B cell (primary cell): ENCODE results near the gene RABGAP1L. TPM values are rescaled to one million over a fixed set of nuclear protein-coding genes. Genes with fewer than 3 reads are reported as not detected.

Source experiments
- ATAC-seq: fragments of 200-7000 bp; cut with Tn5 transposase; one replicate; pipeline ENCODE4 v1.10.0; 2021; ENCODE audit warnings: low read depth, mild to moderate bottlenecking, moderate number of reproducible peaks, moderate library complexity
- CTCF ChIA-PET: fragments of 350-600 bp; sonication (Branson Sonifier 250); formaldehyde crosslinking; loops from one replicate; lab custom pipeline; 2021; ENCODE audit warnings: antibody characterized with exemption, inconsistent platforms; lab: Charles Lee
- POLR2A ChIA-PET: fragments of 350-600 bp; sonication (Branson Sonifier 250); formaldehyde crosslinking; loops from one replicate; lab custom pipeline; 2021; ENCODE audit warnings: antibody characterized with exemption; lab: Charles Lee
- DNase-seq: peaks from one replicate; pipeline ENCODE4 v3.0.0; 2013
- H2AFZ ChIP-seq: 2 replicates; pipeline ENCODE4 v1.6.1; 2012; ENCODE audit warnings: mild to moderate bottlenecking, low read depth, low read length; ENCODE audit not compliant: insufficient read depth, poor library complexity, severe bottlenecking
- H3K27ac ChIP-seq, 2 donors: 1 replicate in 1 of 2; 2 replicates in 1 of 2; pipeline ENCODE4 v1.5.1; 2012 to 2013; ENCODE audit warnings: low read length in 2 of 2, mild to moderate bottlenecking in 2 of 2, moderate library complexity in 1 of 2
- H3K27me3 ChIP-seq, 4 experiments: fragments of 200-600 bp in 1 of 4; sonication (generic) in 1 of 4; replicated peaks in 1 of 4; 1 replicate in 2 of 4; 2 replicates in 2 of 4; pipeline versions ENCODE4 v1.6.1 to v1.7.0; 2013 to 2016; ENCODE audit warnings: low read length in 3 of 4, mild to moderate bottlenecking in 2 of 4, mixed read lengths in 1 of 4, moderate library complexity in 1 of 4; ENCODE audit not compliant: insufficient read depth in 4 of 4, control insufficient read depth in 3 of 4; ENCODE audit errors: control extremely low read depth in 1 of 4
- H3K36me3 ChIP-seq, 2 experiments: replicated peaks in 1 of 2; 1 replicate in 1 of 2; 2 replicates in 1 of 2; pipeline versions ENCODE4 v1.6.1 to v1.7.1; 2013; ENCODE audit warnings: low read length in 1 of 2; ENCODE audit not compliant: insufficient read depth in 2 of 2, control insufficient read depth in 1 of 2; ENCODE audit errors: control extremely low read depth in 1 of 2, extremely low read depth in 1 of 2
- H3K4me1 ChIP-seq, 2 donors: fragments of 200-600 bp in 1 of 2; sonication (generic) in 1 of 2; 1 replicate in 1 of 2; 2 replicates in 1 of 2; pipeline versions ENCODE4 v1.5.1 to v1.6.1; 2013 to 2017; ENCODE audit warnings: low read length in 2 of 2; ENCODE audit not compliant: control insufficient read depth in 2 of 2, insufficient read depth in 2 of 2
- H3K4me2 ChIP-seq: replicated peaks from 2 replicates; pipeline ENCODE3; 2012; ENCODE audit warnings: mild to moderate bottlenecking, low read depth, low read length; ENCODE audit not compliant: poor library complexity, severe bottlenecking
- H3K4me3 ChIP-seq, 5 experiments: fragments of 200-600 bp in 1 of 5; sonication (generic) in 1 of 5; 1 replicate in 3 of 5; 2 replicates in 2 of 5; pipeline versions ENCODE4 v1.5.1 to v1.7.0; 2011 to 2016; ENCODE audit warnings: low read length in 4 of 5, mild to moderate bottlenecking in 4 of 5, low read depth in 2 of 5, control low read depth in 1 of 5, moderate library complexity in 1 of 5; ENCODE audit not compliant: insufficient read depth in 1 of 5; ENCODE audit errors: control extremely low read depth in 1 of 5, extremely low read depth in 1 of 5
- H3K79me2 ChIP-seq: fragments of 200-600 bp; sonication (generic); one replicate; pipeline ENCODE4 v1.6.0; 2016; ENCODE audit warnings: low read length; ENCODE audit not compliant: control insufficient read depth, insufficient read depth
- H3K9ac ChIP-seq: fragments of 200-600 bp; sonication (generic); 2 replicates; pipeline ENCODE4 v1.6.1; 2017; ENCODE audit warnings: mild to moderate bottlenecking, low read length, moderate library complexity
- H3K9me3 ChIP-seq, 3 donors: one replicate each; pipeline versions ENCODE4 v1.6.1 to v1.7.1; 2013; ENCODE audit warnings: low read length in 2 of 3; ENCODE audit not compliant: control insufficient read depth in 2 of 3, insufficient read depth in 1 of 3; ENCODE audit errors: control extremely low read depth in 1 of 3
- H4K20me1 ChIP-seq: 2 replicates; pipeline ENCODE4 v1.6.0; 2012; ENCODE audit warnings: mild to moderate bottlenecking, low read length; ENCODE audit not compliant: insufficient read depth, control insufficient read depth, poor library complexity, severe bottlenecking
- H3K27ac Mint-ChIP-seq: one replicate; pipeline ENCODE4 v1.8.0; 2021; ENCODE audit warnings: mixed read lengths
- H3K27me3 Mint-ChIP-seq: one replicate; pipeline ENCODE4 v1.8.0; 2021; ENCODE audit warnings: mixed read lengths
- H3K4me1 Mint-ChIP-seq: one replicate; pipeline ENCODE4 v1.8.0; 2021; ENCODE audit warnings: mixed read lengths
- H3K4me3 Mint-ChIP-seq: one replicate; pipeline ENCODE4 v1.8.0; 2021; ENCODE audit warnings: mixed read lengths
- H3K9me3 Mint-ChIP-seq: one replicate; pipeline ENCODE4 v1.8.0; 2022; ENCODE audit warnings: mixed read lengths; ENCODE audit not compliant: insufficient read depth
- EZH2 ChIP-seq: IDR thresholded peaks from 2 replicates; pipeline ENCODE4 v1.6.1; 2012; ENCODE audit warnings: borderline replicate concordance, low read depth, mild to moderate bottlenecking, moderate library complexity, low read length; ENCODE audit not compliant: insufficient read depth, poor library complexity, severe bottlenecking
- WGBS: methylation state at CpG from one replicate; pipeline ENCODE4 v1.1.5; 2013; ENCODE audit warnings: missing lambda C conversion rate; ENCODE audit not compliant: insufficient coverage; 5-methylcytosine and 5-hydroxymethylcytosine counted together
- intact Hi-C: fragments of 100-400 bp; cut with micrococcal nuclease; formaldehyde crosslinking; loops from one replicate; pipeline ENCODE4 v1.10.0; 2022
- polyA plus RNA-seq: library from polyadenylated mRNA; depleted of rRNA; stranded (reverse); fragments of >200 nt; gene quantifications from 2 replicates; pipeline ENCODE4 v1.2.3, GENCODE V29; 2012
- total RNA-seq, 2 donors: library from RNA; stranded (reverse); fragments of 120-200 nt in 1 of 2; gene quantifications; 1 replicate in 1 of 2; 2 replicates in 1 of 2; pipeline versions ENCODE4 v1.2.3 to v1.2.4, GENCODE V29; 2013 to 2022
- TF ChIP-seq, protein P1 (sequence below): fragments of 200-600 bp; IDR thresholded peaks from one replicate; pipeline ENCODE4 v1.8.0; 2022; ENCODE audit warnings: antibody characterized with exemption, mild to moderate bottlenecking

RABGAP1L gene
- total and polyA plus RNA-seq, 2 donors (not counting 1 experiment from before 2014, with no cell fraction given): 34.9 to 159 TPM

DNA sequence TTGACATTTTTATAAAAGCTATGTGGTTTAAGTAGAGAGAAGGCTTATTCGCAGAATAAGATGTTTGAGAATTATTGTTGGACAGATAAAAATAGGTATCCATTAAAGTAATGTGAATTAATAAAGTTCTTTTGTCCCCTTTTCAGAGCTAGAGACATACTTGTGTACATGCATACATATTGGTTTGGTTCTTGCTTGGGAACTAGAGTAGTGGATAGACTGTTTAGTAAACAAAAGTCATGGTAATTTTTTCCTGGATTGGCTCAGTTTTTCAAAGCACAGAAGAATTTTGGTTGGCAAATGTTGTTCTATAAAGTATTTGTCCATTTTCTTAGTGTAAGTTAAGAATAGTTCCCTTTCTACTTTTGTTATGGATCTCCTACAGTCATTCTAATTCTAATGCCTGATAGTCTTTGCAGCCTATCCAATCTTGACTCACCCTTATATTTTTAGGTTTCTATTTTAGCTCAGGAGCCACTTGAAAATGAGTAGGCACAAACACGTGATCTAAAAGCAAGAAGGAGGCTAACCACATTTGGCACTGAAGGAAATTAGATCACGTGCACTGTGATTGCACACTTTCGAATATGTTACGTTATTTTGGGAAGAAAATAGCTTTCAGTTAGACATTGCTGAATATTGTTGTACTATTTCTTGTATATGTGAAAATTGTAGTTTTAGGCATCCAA, 47.0 kb downstream of the RABGAP1L start:
- peaks cover 5% of the 10 kb centered on the region for H3K9me3 Mint-ChIP-seq
- H3K27ac Mint-ChIP-seq: peak overlapping the region; percentile 32
- TF ChIP-seq, protein P1, sequence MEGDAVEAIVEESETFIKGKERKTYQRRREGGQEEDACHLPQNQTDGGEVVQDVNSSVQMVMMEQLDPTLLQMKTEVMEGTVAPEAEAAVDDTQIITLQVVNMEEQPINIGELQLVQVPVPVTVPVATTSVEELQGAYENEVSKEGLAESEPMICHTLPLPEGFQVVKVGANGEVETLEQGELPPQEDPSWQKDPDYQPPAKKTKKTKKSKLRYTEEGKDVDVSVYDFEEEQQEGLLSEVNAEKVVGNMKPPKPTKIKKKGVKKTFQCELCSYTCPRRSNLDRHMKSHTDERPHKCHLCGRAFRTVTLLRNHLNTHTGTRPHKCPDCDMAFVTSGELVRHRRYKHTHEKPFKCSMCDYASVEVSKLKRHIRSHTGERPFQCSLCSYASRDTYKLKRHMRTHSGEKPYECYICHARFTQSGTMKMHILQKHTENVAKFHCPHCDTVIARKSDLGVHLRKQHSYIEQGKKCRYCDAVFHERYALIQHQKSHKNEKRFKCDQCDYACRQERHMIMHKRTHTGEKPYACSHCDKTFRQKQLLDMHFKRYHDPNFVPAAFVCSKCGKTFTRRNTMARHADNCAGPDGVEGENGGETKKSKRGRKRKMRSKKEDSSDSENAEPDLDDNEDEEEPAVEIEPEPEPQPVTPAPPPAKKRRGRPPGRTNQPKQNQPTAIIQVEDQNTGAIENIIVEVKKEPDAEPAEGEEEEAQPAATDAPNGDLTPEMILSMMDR: no peak

DNA sequence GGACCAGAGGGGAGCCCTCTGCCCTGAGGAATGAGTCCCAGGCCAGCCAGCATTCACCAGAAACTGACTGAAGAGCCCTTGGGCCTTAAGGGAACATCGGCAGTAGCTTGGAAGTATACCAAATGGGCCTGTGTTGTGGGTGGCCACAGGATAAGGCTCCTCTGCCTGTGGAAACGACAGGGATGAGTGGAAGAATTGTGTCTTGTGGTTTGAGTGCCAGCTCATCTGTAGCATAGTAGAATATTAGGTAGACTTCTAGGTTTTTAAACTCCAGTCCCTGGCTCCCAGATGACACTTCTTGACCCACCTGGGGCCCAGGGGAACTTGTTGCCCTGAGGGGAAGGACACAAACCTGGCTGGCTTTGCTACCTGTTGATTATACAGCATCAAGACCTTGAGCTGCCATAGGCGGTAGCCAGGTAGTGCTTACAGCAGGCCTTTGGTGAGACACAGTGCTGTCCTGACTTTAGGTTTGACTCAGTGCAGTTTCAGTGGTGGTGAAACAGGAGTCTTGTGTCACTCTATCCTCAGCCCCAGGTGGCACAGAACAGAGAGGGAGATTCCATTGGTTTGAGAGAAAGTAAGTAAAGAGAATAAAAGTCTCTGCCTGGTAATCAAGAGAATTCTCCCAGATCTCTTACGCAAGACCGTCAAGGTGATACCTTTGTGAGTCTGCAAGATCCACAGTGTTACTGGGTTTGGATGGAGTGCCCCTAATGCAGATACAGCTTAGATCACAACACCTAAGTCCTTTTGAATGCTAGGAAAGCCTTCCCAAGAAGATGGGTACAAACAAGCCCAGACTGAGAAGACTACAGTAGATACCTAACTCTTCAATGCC, 50.2 kb downstream of the RABGAP1L start:
- H3K4me2 ChIP-seq: no peak overlapping the region
- H3K36me3 ChIP-seq: peaks cover 0 to 2% of the 10 kb centered on the region in 2 experiments
- no peak overlapping the region for H3K4me3 Mint-ChIP-seq
- H3K27ac ChIP-seq: no peak overlapping the region
- peaks cover 47% of the 10 kb centered on the region for H3K4me1 Mint-ChIP-seq
- DNase-seq: no peak
- H4K20me1 ChIP-seq: peaks cover 9% of the 10 kb centered on the region
- H3K9me3 ChIP-seq: peaks cover 6 to 8% (median 7%) of the 10 kb centered on the region in 3 donors
- H3K9me3 Mint-ChIP-seq: peaks cover 8% of the 10 kb centered on the region
- ChIA-PET CTCF (interaction anchor here (1.1 kb wide), 1 partner anchor 9 kb away, joined by 3 read pairs; no protein-coding TSS in a partner anchor), POLR2A (no interaction called here)
- WGBS: 66% methylated on average over 3 of the region's 5 CpGs
- H3K27ac Mint-ChIP-seq: no peak overlapping the region
- ATAC-seq: no peak
- H2AFZ ChIP-seq: no peak overlapping the region
- no peaks in the 10 kb centered on the region for H3K27me3 ChIP-seq
- no peaks in the 10 kb centered on the region for H3K27me3 Mint-ChIP-seq
- intact Hi-C loops: no loop called here
- H3K4me3 ChIP-seq: no peak overlapping the region
- H3K9ac ChIP-seq: no peak overlapping the region
- peaks cover 87% of the 10 kb centered on the region for H3K79me2 ChIP-seq
- peaks cover 12 to 17% of the 10 kb centered on the region in 2 donors for H3K4me1 ChIP-seq
- TF ChIP-seq EZH2: no peak
- TF ChIP-seq, protein P1: no peak

More for the DNA sequence above, 47.0 kb downstream of the RABGAP1L start:
- CTCF ChIA-PET: interaction anchor here (0.6 to 1.7 kb wide), 6 partner anchors 11 to 91 kb away, joined by 3 to 6 read pairs (median 6); no protein-coding TSS in a partner anchor
- Mint-ChIP-seq H3K4me3 (peak overlapping the region; percentile 59), H3K27me3 (no peaks in the 10 kb centered on the region), H3K4me1 (peaks cover 51% of the 10 kb centered on the region)
- Histone ChIP-seq H3K4me1 (peaks cover 17 to 22% of the 10 kb centered on the region in 2 donors), H4K20me1 (peaks cover 9% of the 10 kb centered on the region), H3K4me2 (peak overlapping the region; percentile 21), H3K36me3 (peaks cover 2% of the 10 kb centered on the region in 2 experiments), H3K79me2 (peaks cover 85% of the 10 kb centered on the region), H3K27ac (no peak overlapping the region), H3K9ac (no peak overlapping the region), H3K4me3 (peak overlapping the region in 1 of 5 experiments; percentile 23), H3K9me3 (peaks cover 1 to 8% (median 6%) of the 10 kb centered on the region in 3 donors), H2AFZ (no peak overlapping the region), H3K27me3 (no peaks in the 10 kb centered on the region)
- intact Hi-C loops: no loop called here
- POLR2A ChIA-PET: interaction anchor here (0.5 to 0.7 kb wide), 2 partner anchors 9 to 155 kb away, joined by 3 to 6 read pairs; no protein-coding TSS in a partner anchor
- DNase-seq: no peak
- ATAC-seq: no peak
- WGBS: 30% methylated on average over 3 of the region's 5 CpGs
